Activated B cell treated with CpG ODN at 0.5 μM for 24 hours (primary cell): ENCODE results near the gene MMRN1. TPM values are rescaled to one million over a fixed set of nuclear protein-coding genes. Genes with fewer than 3 reads are reported as not detected.

Source experiments
- ATAC-seq: fragments of 200-7000 bp; cut with Tn5 transposase; one replicate; pipeline ENCODE4 v1.10.0; 2021; ENCODE audit warnings: low read depth, mild to moderate bottlenecking, moderate library complexity
- CTCF ChIA-PET: fragments of 350-600 bp; sonication (Branson Sonifier 250); formaldehyde crosslinking; loops from one replicate; lab custom pipeline; 2021; ENCODE audit warnings: antibody characterized with exemption; lab: Charles Lee
- POLR2A ChIA-PET: fragments of 350-600 bp; sonication (Branson Sonifier 250); formaldehyde crosslinking; loops from one replicate; lab custom pipeline; 2021; ENCODE audit warnings: antibody characterized with exemption; lab: Charles Lee
- DNase-seq: peaks from one replicate; pipeline ENCODE4 v3.0.0; 2022
- H3K27ac Mint-ChIP-seq: one replicate; pipeline ENCODE4 v1.8.0; 2020; ENCODE audit warnings: mixed read lengths
- H3K27me3 Mint-ChIP-seq: one replicate; pipeline ENCODE4 v1.8.0; 2021; ENCODE audit warnings: mixed read lengths
- H3K36me3 Mint-ChIP-seq: one replicate; pipeline ENCODE4 v1.8.0; 2021; ENCODE audit warnings: low read depth, mixed read lengths
- H3K4me1 Mint-ChIP-seq: one replicate; pipeline ENCODE4 v1.8.0; 2021; ENCODE audit warnings: mixed read lengths
- H3K4me3 Mint-ChIP-seq: one replicate; pipeline ENCODE4 v1.8.0; 2020; ENCODE audit warnings: mild to moderate bottlenecking, mixed read lengths
- H3K9me3 Mint-ChIP-seq: one replicate; pipeline ENCODE4 v1.8.0; 2020; ENCODE audit warnings: mixed read lengths
- CTCF ChIP-seq: fragments of 200-600 bp; IDR thresholded peaks from one replicate; pipeline ENCODE4 v1.8.0; 2022; ENCODE audit warnings: antibody characterized with exemption, mild to moderate bottlenecking
- intact Hi-C: fragments of 100-400 bp; cut with micrococcal nuclease; formaldehyde crosslinking; loops from one replicate; pipeline ENCODE4 v1.15.1; 2024
- total RNA-seq: library from RNA; stranded (reverse); gene quantifications from 2 replicates; pipeline ENCODE4 v1.2.3, GENCODE V29; 2022

Gene MMRN1
- total RNA-seq, 1 donor from 2014 or later, result 0.16 TPM

DNA sequence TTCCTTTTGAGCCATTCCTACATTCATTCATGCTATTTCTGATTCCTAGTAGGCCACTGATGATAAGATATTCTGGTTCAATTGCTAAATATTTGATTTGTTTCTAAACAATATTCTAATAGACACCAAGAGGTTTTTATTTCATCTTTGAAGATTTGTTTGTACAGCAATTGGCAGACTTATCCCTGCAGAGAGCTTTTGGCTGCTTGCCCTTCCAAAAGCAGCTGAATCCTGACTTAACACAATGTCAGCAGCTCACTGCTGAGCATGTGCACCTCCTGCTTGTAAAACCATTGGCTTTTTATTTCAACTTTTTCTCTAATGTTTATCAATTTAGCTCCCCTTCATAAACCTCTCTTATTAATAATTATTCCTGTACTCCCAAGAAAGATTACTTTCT is 45.3 kb downstream of the MMRN1 start:
- no peaks in the 10 kb centered on the region for H3K9me3 Mint-ChIP-seq
- ATAC-seq, result no peak

GRCh38 chr4:89942811-89943210 is 48.2 kb downstream of the MMRN1 start:
- POLR2A ChIA-PET, result no interaction called here
- intact Hi-C loops, result no loop called here
- no peak for DNase-seq
- Mint-ChIP-seq H3K27me3 (peaks cover 1% of the 10 kb centered on the region), H3K4me1 (no peaks in the 10 kb centered on the region), H3K27ac (no peak overlapping the region), H3K9me3 (no peaks in the 10 kb centered on the region), H3K4me3 (no peak overlapping the region), H3K36me3 (no peaks in the 10 kb centered on the region)
- no peak for TF ChIP-seq CTCF
- ATAC-seq, result no peak
- CTCF ChIA-PET, result no interaction called here

More for the DNA sequence above, 45.3 kb downstream of the MMRN1 start:
- intact Hi-C loops, result no loop called here
- Mint-ChIP-seq H3K36me3 (no peaks in the 10 kb centered on the region), H3K4me3 (no peak overlapping the region), H3K4me1 (no peaks in the 10 kb centered on the region), H3K27me3 (peaks cover 1% of the 10 kb centered on the region), H3K27ac (no peak overlapping the region)
- no peak for TF ChIP-seq CTCF
- ChIA-PET CTCF (no interaction called here), POLR2A (no interaction called here)
- DNase-seq, result no peak

DNA sequence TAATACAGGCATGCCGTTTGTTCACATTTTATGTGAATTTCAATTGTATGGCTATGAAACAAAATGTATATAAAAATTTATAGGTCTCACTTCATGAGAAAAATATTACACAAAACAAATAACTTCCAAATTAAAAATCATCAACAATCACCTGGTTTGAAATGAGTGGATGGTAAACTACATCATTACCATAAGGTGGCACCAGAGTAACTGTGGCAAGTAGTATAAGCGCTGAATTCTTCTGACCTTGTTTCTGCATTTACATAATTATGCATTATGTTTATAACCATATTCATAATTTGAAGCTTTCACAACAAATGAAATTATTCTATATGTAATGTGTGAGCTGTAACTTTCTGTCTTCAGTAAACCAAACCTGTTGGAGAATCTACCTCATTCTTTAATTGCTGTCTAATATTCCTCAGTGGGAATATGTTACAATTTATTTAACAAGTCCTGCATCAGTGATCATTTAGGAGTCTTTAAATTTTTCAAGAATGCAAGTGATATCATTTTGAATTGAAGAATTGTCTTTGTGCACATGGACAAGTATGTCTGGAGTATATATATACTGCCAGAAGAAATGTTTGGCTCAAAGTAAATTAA is 55.2 kb downstream of the MMRN1 start:
- Mint-ChIP-seq H3K36me3 (no peaks in the 10 kb centered on the region), H3K9me3 (no peaks in the 10 kb centered on the region), H3K27ac (no peak overlapping the region), H3K27me3 (no peaks in the 10 kb centered on the region), H3K4me1 (no peaks in the 10 kb centered on the region), H3K4me3 (no peak overlapping the region)
- CTCF ChIA-PET, result interaction anchor here (1.2 kb wide), 1 partner anchor 344 kb away, joined by 4 read pairs; no protein-coding TSS in a partner anchor
- POLR2A ChIA-PET, result no interaction called here
- ATAC-seq (no peak), DNase-seq (no peak)
- intact Hi-C loops, result loop anchor here (1.0 kb wide), 1 partner anchor 343 kb away; no protein-coding TSS in a partner anchor
- no peak for TF ChIP-seq CTCF

- DNase-seq (no peak), ATAC-seq (no peak)
- H3K36me3 Mint-ChIP-seq, result no peaks in the 10 kb centered on the region
- H3K9me3 Mint-ChIP-seq, result no peaks in the 10 kb centered on the region
- no peaks in the 10 kb centered on the region for H3K4me1 Mint-ChIP-seq
- POLR2A ChIA-PET, result no interaction called here
- TF ChIP-seq CTCF, result no peak
- H3K4me3 Mint-ChIP-seq, result no peak overlapping the region
- no peak overlapping the region for H3K27ac Mint-ChIP-seq
- CTCF ChIA-PET, result no interaction called here
- no peaks in the 10 kb centered on the region for H3K27me3 Mint-ChIP-seq
- intact Hi-C loops, result no loop called here
Observed at GRCh38 chr4:89952458-89952857, 57.8 kb downstream of the MMRN1 start.

DNA sequence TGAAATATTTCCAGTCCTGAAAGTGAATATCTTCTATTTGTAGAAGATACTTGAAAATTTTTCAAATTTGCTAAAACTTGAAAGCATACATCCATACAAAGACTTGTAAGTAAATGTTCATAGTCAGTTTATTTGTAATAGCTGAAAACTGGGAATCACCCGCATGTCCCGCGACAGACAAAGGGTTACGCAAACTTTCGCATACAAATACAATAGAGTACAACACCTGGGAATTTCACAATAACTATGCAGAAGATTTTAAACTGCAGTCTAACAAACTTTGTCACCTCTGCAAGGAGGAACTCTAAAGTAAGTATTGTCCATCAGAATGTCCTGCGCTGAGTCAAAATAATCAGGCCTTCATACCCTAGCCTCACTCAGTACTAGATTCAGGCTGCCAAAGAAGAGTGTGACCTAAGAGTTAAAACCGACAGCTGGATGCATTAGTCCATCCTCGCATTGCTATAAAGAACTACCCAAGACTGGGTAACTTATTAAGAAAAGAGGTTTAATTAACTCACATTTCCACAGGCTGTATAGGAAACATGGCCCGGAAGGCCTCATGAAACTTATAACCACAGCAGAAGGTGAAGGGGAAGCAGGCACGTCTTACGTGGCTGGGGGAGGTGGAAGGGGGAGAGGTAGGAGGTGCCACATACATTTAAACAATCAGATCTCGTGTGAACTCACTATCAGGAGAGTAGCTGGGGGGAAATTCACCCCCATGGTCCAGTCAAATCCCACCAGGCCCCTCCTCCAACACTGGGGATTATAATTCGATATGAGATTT is 60.4 kb downstream of the MMRN1 start:
- Mint-ChIP-seq H3K36me3 (no peaks in the 10 kb centered on the region), H3K27ac (no peak overlapping the region), H3K27me3 (no peaks in the 10 kb centered on the region), H3K9me3 (no peaks in the 10 kb centered on the region), H3K4me3 (no peak overlapping the region), H3K4me1 (no peaks in the 10 kb centered on the region)
- intact Hi-C loops, result no loop called here
- POLR2A ChIA-PET, result no interaction called here
- TF ChIP-seq CTCF, result no peak
- ATAC-seq (no peak), DNase-seq (no peak)
- CTCF ChIA-PET, result no interaction called here
